ENCODE measurements around the gene TMEM44. TPM values are rescaled to one million over a fixed set of nuclear protein-coding genes. Genes with fewer than 3 reads are reported as not detected.

Gene TMEM44
- total and polyA plus RNA-seq, 9 of the 15 experiments (the other 6 are each of a cell fraction or from before 2014, with no cell fraction given): 0.53 to 18.1 (median 11.3) TPM

- TF ChIP-seq GMEB1 (CRISPR knock-in tag; IDR thresholded peaks at IDR 0.05): no peak
- TF ChIP-seq CREB3L1 (IDR thresholded peaks at IDR 0.05; ENCODE audit: borderline replicate concordance, low read depth): peak; percentile 96; the same call in 1 of the 2 replicates
- TF ChIP-seq ZNF695 (CRISPR knock-in tag; IDR thresholded peaks at IDR 0.05): no peak
- no peak for TF ChIP-seq ZNF347 (CRISPR knock-in tag; IDR thresholded peaks at IDR 0.05; ENCODE audit: low read depth)
- 0 out of 2 replicates have a peak, but pooled peaks have one; percentile 12 for TF ChIP-seq CREB1 (IDR thresholded peaks at IDR 0.05)
- TF ChIP-seq CREB1 (CRISPR knock-in tag; IDR thresholded peaks at IDR 0.05): no peak
- TF ChIP-seq CSDE1 (IDR thresholded peaks at IDR 0.05): no peak
- no peak for TF ChIP-seq NFYB (IDR thresholded peaks at IDR 0.05; ENCODE audit: extremely low read depth, insufficient read length)
- TF ChIP-seq ZNF12 (CRISPR knock-in tag; IDR thresholded peaks at IDR 0.05): no peak
- no peak for TF ChIP-seq ZNF518B (CRISPR knock-in tag; IDR thresholded peaks at IDR 0.05)
- TF ChIP-seq L3MBTL2 (IDR thresholded peaks at IDR 0.05): peak; percentile 51; the same call in 1 of the 2 replicates
- TF ChIP-seq ZNF140 (CRISPR knock-in tag; IDR thresholded peaks at IDR 0.05): no peak
- no peak for TF ChIP-seq ZNF146 (CRISPR knock-in tag; IDR thresholded peaks at IDR 0.05; ENCODE audit: unreplicated experiment)
- peak; percentile 32; the same call in 1 of the 2 replicates for TF ChIP-seq ZNF263 (CRISPR knock-in tag; IDR thresholded peaks at IDR 0.05; ENCODE audit: borderline replicate concordance)
- peak; percentile 79 for TF ChIP-seq ZBTB33 (CRISPR knock-in tag; IDR thresholded peaks at IDR 0.05)
- no peak for TF ChIP-seq STAT6 (CRISPR knock-in tag; IDR thresholded peaks at IDR 0.05)
- TF ChIP-seq ZC3H8 (IDR thresholded peaks at IDR 0.05): no peak
Measured at GRCh38 chr3:194682694-194683310, 49.6 kb upstream of the TMEM44 start (continued).
